NCI-H2107 treated with DMSO at 0.1 percent for 48 hours (cell line): ENCODE data around the gene GABRA5.
"Not testable (repeated sequence)": the region's sequence is repeated elsewhere in the genome, so short reads cannot be mapped to it uniquely, and the experiment has no call there.

Source experiments
- DNase-seq: peaks from one replicate; lab custom pipeline; 2025; ENCODE audit not compliant: unreplicated experiment; lab: John Stamatoyannopoulos, UW

Gene GABRA5

GRCh38 chr15:26866298-26867199 lies at the start of gene GABRA5:
Gene GABRA5 (plus strand): TSS chr15:26867062. CDS start chr15:26869249, 2,187 bp downstream.
- DNase-seq: no peak

DNA sequence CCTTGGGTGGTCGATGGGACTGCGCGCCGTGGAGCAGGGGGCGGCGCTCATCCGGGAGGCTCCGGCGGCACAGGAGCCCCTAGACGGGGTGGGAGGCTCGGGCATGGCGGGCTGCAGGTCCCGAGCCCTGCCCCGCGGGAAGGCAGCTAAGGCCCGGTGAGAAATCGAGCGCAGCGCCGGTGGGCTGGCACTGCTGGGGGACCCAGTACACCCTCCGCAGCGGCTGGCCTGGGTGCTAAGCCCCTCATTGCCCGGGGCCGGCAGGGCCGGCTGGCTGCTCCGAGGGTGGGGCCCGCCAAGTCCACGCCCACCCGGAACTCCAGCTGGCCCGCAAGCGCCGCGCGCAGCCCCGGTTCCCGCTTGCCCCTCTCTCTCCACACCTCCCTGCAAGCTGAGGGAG lies 35.7 kb upstream of the GABRA5 start:
- not testable (repeated sequence) for DNase-seq

GRCh38 chr15:26831951-26832350 lies 34.9 kb upstream of the GABRA5 start:
- no peak for DNase-seq

- DNase-seq: no peak
These were observed 28.0 kb upstream of the GABRA5 start for GRCh38 chr15:26838742-26839460.

GRCh38 chr15:26841514-26841913 lies 25.3 kb upstream of the GABRA5 start:
- no peak for DNase-seq

GRCh38 chr15:26841941-26842340 lies 24.9 kb upstream of the GABRA5 start:
- DNase-seq: no peak

DNA sequence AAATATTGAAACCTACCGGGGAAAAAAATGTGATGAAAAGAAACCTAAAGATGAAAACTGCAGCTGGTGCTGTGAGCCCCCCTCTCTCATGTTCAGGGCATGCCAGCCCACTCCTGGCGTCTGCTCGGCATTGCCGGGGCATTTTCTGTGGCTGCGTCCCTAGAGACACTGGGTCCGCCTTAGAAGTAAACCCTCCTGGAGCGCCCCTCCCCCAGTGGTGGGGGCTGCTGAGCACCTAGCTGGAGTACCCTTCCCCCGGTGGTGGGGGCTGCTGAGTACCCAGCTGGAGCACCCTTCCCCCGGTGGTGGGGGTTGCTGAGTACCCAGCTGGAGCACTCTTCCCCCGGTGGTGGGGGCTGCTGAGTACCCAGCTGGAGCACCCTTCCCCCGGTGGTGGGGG lies 24.5 kb upstream of the GABRA5 start:
- DNase-seq: no peak

GRCh38 chr15:26844901-26845300 lies 22.0 kb upstream of the GABRA5 start:
- no peak for DNase-seq

DNA sequence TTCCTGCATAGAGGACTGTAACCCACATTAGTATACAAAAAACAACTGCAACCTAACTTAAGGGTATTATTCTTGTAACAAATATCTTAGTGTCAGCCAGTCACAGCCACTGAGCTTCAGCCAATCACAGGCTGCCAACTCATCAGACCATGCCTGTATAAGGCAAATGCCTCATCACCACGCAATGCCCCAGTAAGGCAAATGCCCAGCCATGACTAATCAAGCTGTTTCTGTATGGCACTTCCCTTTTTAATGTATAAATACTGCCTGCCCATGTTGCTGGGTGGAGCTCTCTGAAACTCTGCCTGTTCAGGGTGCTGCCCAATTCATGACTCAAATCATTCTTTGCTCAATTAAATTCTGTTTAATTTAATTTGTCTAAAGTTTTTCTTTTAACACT lies 18.4 kb upstream of the GABRA5 start:
- DNase-seq: no peak

- DNase-seq: no peak
These were observed 16.7 kb upstream of the GABRA5 start for GRCh38 chr15:26850161-26850560.

DNA sequence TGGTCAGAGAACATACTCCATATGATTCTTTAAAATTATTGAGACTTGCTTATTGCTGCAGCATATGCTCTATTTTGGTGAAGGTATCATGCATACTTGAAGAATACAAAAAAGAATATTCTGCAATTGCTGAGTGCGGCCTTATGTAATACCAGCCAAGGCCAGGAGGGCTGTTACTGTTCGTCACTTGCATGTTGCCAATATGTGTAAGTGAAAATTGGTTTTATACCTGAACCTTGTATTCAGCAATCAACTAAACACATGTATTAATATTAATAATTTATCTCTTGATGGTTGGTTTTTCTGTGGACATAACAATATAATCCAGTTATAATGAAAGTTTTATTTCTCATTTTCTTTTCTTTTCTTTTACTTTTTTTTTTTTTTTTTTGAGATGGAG lies 13.9 kb upstream of the GABRA5 start:
- DNase-seq: no peak

GRCh38 chr15:26854435-26854834 lies 12.4 kb upstream of the GABRA5 start:
- DNase-seq: no peak

GRCh38 chr15:26864664-26865191 lies 2.1 kb upstream of the GABRA5 start:
- no peak for DNase-seq

GRCh38 chr15:26867200-26868007 lies 542 bp downstream of the GABRA5 start:
- DNase-seq: no peak

GRCh38 chr15:26868029-26868685 lies 1.3 kb downstream of the GABRA5 start:
- DNase-seq: no peak

- no peak for DNase-seq
These were observed 2.8 kb downstream of the GABRA5 start for GRCh38 chr15:26869628-26870027.

GRCh38 chr15:26870346-26870745 lies 3.5 kb downstream of the GABRA5 start:
- DNase-seq: no peak

GRCh38 chr15:26872206-26872605 lies 5.3 kb downstream of the GABRA5 start:
- DNase-seq: no peak

DNA sequence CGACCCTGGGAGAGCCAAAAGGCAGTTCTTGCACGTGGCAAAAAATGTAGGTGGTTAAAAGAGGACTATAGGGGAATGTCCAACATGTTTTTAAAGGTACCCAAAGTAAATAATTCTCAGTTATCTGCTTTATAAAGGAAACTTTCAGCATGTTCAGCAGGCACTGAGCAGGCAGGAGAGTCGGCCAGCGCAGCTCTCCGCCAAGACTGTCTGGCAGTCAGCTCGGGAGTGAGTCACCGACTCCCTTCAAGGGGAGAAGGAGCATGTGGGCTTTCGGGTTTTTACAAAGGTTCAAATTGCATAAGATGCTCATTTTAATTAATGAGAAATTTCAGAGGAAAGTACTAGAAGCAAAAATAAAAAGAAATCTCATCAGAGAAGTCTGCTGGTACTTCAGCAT lies 7.0 kb downstream of the GABRA5 start:
- no peak for DNase-seq

GRCh38 chr15:26874774-26875475 lies 8.1 kb downstream of the GABRA5 start:
- DNase-seq: no peak
